H1 (cell line): ENCODE results near the gene PEX1. TPM values are rescaled to one million over a fixed set of nuclear protein-coding genes. Genes with fewer than 3 reads are reported as not detected.

Experiments used
- CTCF ChIA-PET: fragments of 300-600 bp; sonication (Branson Sonifier 250); formaldehyde crosslinking; loops from one replicate; lab custom pipeline; 2021; ENCODE audit not compliant: partially characterized antibody; lab: Charles Lee
- POLR2A ChIA-PET: fragments of 300-600 bp; sonication (Branson Sonifier 250); formaldehyde crosslinking; loops from one replicate; lab custom pipeline; 2021; ENCODE audit warnings: inconsistent platforms; ENCODE audit not compliant: partially characterized antibody; lab: Charles Lee
- DNase-seq, 2 experiments: peaks; one replicate each; pipeline versions ENCODE4 v3.0.0 to v3.0.0-alpha.2; 2010 to 2022; ENCODE audit warnings: low spot score in 2 of 2, low read depth in 1 of 2, mixed read lengths in 1 of 2
- FAIRE-seq: peaks from 2 replicates; lab custom pipeline; 2011; peaks lifted over from hg19 to GRCh38; lab: Jason Lieb, UNC
- H2AFZ ChIP-seq: 2 replicates; pipeline ENCODE4 v1.8.1; 2012; ENCODE audit warnings: low read length, inconsistent platforms
- H2AK5ac ChIP-seq: 2 replicates; pipeline ENCODE4 v1.6.1; 2013; ENCODE audit warnings: low read depth, low read length
- H2BK120ac ChIP-seq: replicated peaks from 2 replicates; pipeline ENCODE3; 2013; ENCODE audit warnings: low read depth, low read length, inconsistent platforms
- H2BK12ac ChIP-seq: 2 replicates; pipeline ENCODE4 v1.6.1; 2013; ENCODE audit warnings: low read depth, low read length
- H2BK15ac ChIP-seq: 2 replicates; pipeline ENCODE4 v1.6.1; 2013; ENCODE audit warnings: low read length
- H2BK20ac ChIP-seq: 2 replicates; pipeline ENCODE4 v1.6.1; 2013; ENCODE audit warnings: low read length
- H2BK5ac ChIP-seq: 2 replicates; pipeline ENCODE4 v1.6.1; 2013; ENCODE audit warnings: low read depth, low read length
- H3K14ac ChIP-seq: 2 replicates; pipeline ENCODE4 v1.6.1; 2013; ENCODE audit warnings: inconsistent platforms; ENCODE audit not compliant: insufficient read length
- H3K18ac ChIP-seq: 2 replicates; pipeline ENCODE4 v1.6.1; 2013; ENCODE audit warnings: low read length; ENCODE audit errors: extremely low read depth
- H3K23ac ChIP-seq: 2 replicates; pipeline ENCODE4 v1.6.1; 2013; ENCODE audit warnings: inconsistent platforms; ENCODE audit not compliant: insufficient read length
- H3K23me2 ChIP-seq: 2 replicates; pipeline ENCODE4 v1.6.1; 2013; ENCODE audit warnings: low read depth, low read length
- H3K27ac ChIP-seq: 2 replicates; pipeline ENCODE4 v1.6.1; 2011; ENCODE audit warnings: low read depth, low read length, inconsistent platforms
- H3K27me3 ChIP-seq, 4 experiments: replicated peaks in 1 of 4; 1 replicate in 1 of 4; 2 replicates in 3 of 4; pipeline versions ENCODE4 v1.6.1 to v1.8.1; 2011 to 2013; ENCODE audit warnings: low read length in 3 of 4, mild to moderate bottlenecking in 3 of 4, inconsistent platforms in 2 of 4, mixed read lengths in 2 of 4, moderate library complexity in 1 of 4; ENCODE audit not compliant: control insufficient read depth in 3 of 4, insufficient read depth in 3 of 4; ENCODE audit errors: extremely low read depth in 1 of 4
- H3K36me3 ChIP-seq, 4 experiments: 2 replicates each; pipeline versions ENCODE4 v1.6.1 to v1.8.1; 2011 to 2013; ENCODE audit warnings: mild to moderate bottlenecking in 4 of 4, low read length in 3 of 4, moderate library complexity in 2 of 4, control low read depth in 1 of 4, inconsistent platforms in 1 of 4; ENCODE audit not compliant: insufficient read depth in 4 of 4, control insufficient read depth in 2 of 4
- H3K4ac ChIP-seq: replicated peaks from 2 replicates; pipeline ENCODE3; 2013; ENCODE audit warnings: low read length, low read depth, mixed read lengths, inconsistent platforms; ENCODE audit not compliant: insufficient read length
- H3K4me1 ChIP-seq, 4 experiments: replicated peaks in 1 of 4; 1 replicate in 1 of 4; 2 replicates in 3 of 4; pipeline versions ENCODE4 v1.6.1 to v1.8.1; 2011 to 2013; ENCODE audit warnings: low read length in 3 of 4, inconsistent platforms in 2 of 4, mixed read lengths in 1 of 4; ENCODE audit not compliant: insufficient read depth in 4 of 4, control insufficient read depth in 3 of 4
- H3K4me2 ChIP-seq, 2 experiments: 2 replicates each; pipeline versions ENCODE4 v1.6.1 to v1.8.1; 2011 to 2013; ENCODE audit warnings: low read depth in 2 of 2, low read length in 2 of 2, control low read depth in 1 of 2, inconsistent platforms in 1 of 2, mild to moderate bottlenecking in 1 of 2; ENCODE audit not compliant: insufficient read depth in 1 of 2
- H3K4me3 ChIP-seq, 4 experiments: fragments of 200-600, 300-600 bp in 1 of 4; sonication (generic), shearing (Covaris generic), sonication (Bioruptor Twin) in 1 of 4; 2 replicates each; pipeline versions ENCODE4 v1.5.1 to v1.8.1; 2011 to 2016; ENCODE audit warnings: low read length in 4 of 4, low read depth in 3 of 4, control low read depth in 2 of 4, inconsistent platforms in 2 of 4, mild to moderate bottlenecking in 2 of 4, mixed read lengths in 1 of 4, moderate library complexity in 1 of 4; ENCODE audit not compliant: insufficient read depth in 2 of 4; ENCODE audit errors: extremely low read depth in 1 of 4
- H3K56ac ChIP-seq: replicated peaks from 2 replicates; pipeline ENCODE3; 2013; ENCODE audit warnings: low read depth, mild to moderate bottlenecking, mixed read lengths, low read length, inconsistent platforms; ENCODE audit not compliant: insufficient read length
- H3K79me1 ChIP-seq: 2 replicates; pipeline ENCODE4 v1.6.1; 2013; ENCODE audit warnings: low read depth, low read length, control low read depth
- H3K79me2 ChIP-seq, 2 experiments: 2 replicates each; pipeline versions ENCODE4 v1.6.1 to v1.8.1; 2012 to 2013; ENCODE audit warnings: low read length in 2 of 2, mild to moderate bottlenecking in 2 of 2, inconsistent platforms in 1 of 2; ENCODE audit not compliant: insufficient read depth in 2 of 2, control insufficient read depth in 1 of 2
- H3K9ac ChIP-seq, 4 experiments: replicated peaks in 1 of 4; 1 replicate in 1 of 4; 2 replicates in 3 of 4; pipeline versions ENCODE4 v1.6.1 to v1.8.1; 2011 to 2013; ENCODE audit warnings: low read depth in 3 of 4, low read length in 3 of 4, control low read depth in 2 of 4, mild to moderate bottlenecking in 2 of 4, moderate library complexity in 2 of 4, inconsistent platforms in 1 of 4; ENCODE audit errors: extremely low read depth in 1 of 4
- H3K9me3 ChIP-seq, 2 experiments: 2 replicates each; pipeline versions ENCODE4 v1.6.1 to v1.8.1; 2012 to 2013; ENCODE audit warnings: mild to moderate bottlenecking in 2 of 2, moderate library complexity in 2 of 2, control low read depth in 1 of 2, inconsistent platforms in 1 of 2, low read depth in 1 of 2, low read length in 1 of 2, mixed read lengths in 1 of 2; ENCODE audit not compliant: insufficient read depth in 2 of 2
- H4K20me1 ChIP-seq, 2 experiments: replicated peaks in 1 of 2; 2 replicates each; pipeline versions ENCODE3 to v1.8.1; 2011 to 2013; ENCODE audit warnings: inconsistent platforms in 2 of 2, low read length in 2 of 2, mild to moderate bottlenecking in 1 of 2; ENCODE audit not compliant: insufficient read depth in 2 of 2, control insufficient read depth in 1 of 2
- H4K5ac ChIP-seq: 2 replicates; pipeline ENCODE4 v1.6.1; 2013; ENCODE audit warnings: low read length, low read depth, mixed read lengths, inconsistent platforms; ENCODE audit not compliant: insufficient read length
- H4K8ac ChIP-seq: 2 replicates; pipeline ENCODE4 v1.8.0; 2013; ENCODE audit warnings: mild to moderate bottlenecking, moderate library complexity, low read length, inconsistent platforms; ENCODE audit not compliant: insufficient read depth; ENCODE audit errors: extremely low read depth
- H4K91ac ChIP-seq: replicated peaks from 2 replicates; pipeline ENCODE3; 2013; ENCODE audit warnings: low read length, mixed read lengths, inconsistent platforms; ENCODE audit not compliant: insufficient read length
- BACH1 ChIP-seq: IDR thresholded peaks from 2 replicates; pipeline ENCODE4 v1.6.1; 2012; ENCODE audit warnings: low read length, improper control_type of control experiment
- CREB1 ChIP-seq: IDR thresholded peaks from 2 replicates; pipeline ENCODE4 v1.6.1; 2012; ENCODE audit warnings: inconsistent platforms
- EP300 ChIP-seq, 2 experiments: IDR thresholded peaks; 1 replicate in 1 of 2; 2 replicates in 1 of 2; pipeline ENCODE4 v1.6.1; 2011 to 2012; ENCODE audit warnings: low read depth in 2 of 2, low read length in 2 of 2, mild to moderate bottlenecking in 2 of 2, borderline replicate concordance in 1 of 2, inconsistent platforms in 1 of 2, moderate library complexity in 1 of 2
- MAFK ChIP-seq: IDR thresholded peaks from 2 replicates; pipeline ENCODE4 v1.6.1; 2012; ENCODE audit warnings: low read depth, mild to moderate bottlenecking, improper control_type of control experiment, low read length
- POLR2A ChIP-seq, 2 experiments: IDR thresholded peaks; 1 replicate in 1 of 2; 2 replicates in 1 of 2; pipeline ENCODE4 v1.6.1; 2011; ENCODE audit warnings: low read depth in 2 of 2, low read length in 2 of 2, mild to moderate bottlenecking in 2 of 2; ENCODE audit errors: control extremely low read depth in 1 of 2
- RAD21 ChIP-seq, 2 experiments: IDR thresholded peaks in 1 of 2; conservative IDR thresholded peaks in 1 of 2; 2 replicates each; pipeline ENCODE4 v1.6.1; 2011; ENCODE audit warnings: low read depth in 2 of 2, low read length in 2 of 2, improper control_type of control experiment in 1 of 2, inconsistent platforms in 1 of 2, mild to moderate bottlenecking in 1 of 2, moderate library complexity in 1 of 2
- RNF2 ChIP-seq: fragments of 200-900, 300-1000 bp; sonication (generic); IDR thresholded peaks from 2 replicates; pipeline ENCODE4 v1.7.1; 2016; ENCODE audit warnings: borderline replicate concordance, low read depth, mild to moderate bottlenecking, antibody characterized with exemption, low read length; ENCODE audit not compliant: poor library complexity, severe bottlenecking; ENCODE audit errors: missing control alignments
- SIN3A ChIP-seq, 2 experiments: IDR thresholded peaks in 1 of 2; conservative IDR thresholded peaks in 1 of 2; 2 replicates each; pipeline ENCODE4 v1.6.1; 2011 to 2012; ENCODE audit warnings: low read length in 2 of 2, improper control_type of control experiment in 1 of 2, low read depth in 1 of 2, mild to moderate bottlenecking in 1 of 2
- TAF1 ChIP-seq: IDR thresholded peaks from 2 replicates; pipeline ENCODE4 v1.6.1; 2011; ENCODE audit warnings: mild to moderate bottlenecking, low read depth, low read length
- WGBS, 2 experiments: shearing (Covaris generic) in 1 of 2; methylation state at CpG; one replicate each; pipeline versions ENCODE4 v1.1.6 to v1.1.7; 2013 to 2015; ENCODE audit warnings: low lambda C conversion rate in 2 of 2, mixed read lengths in 2 of 2, inconsistent platforms in 1 of 2, low coverage in 1 of 2, missing lambda C conversion rate in 1 of 2; ENCODE audit not compliant: insufficient replicate concordance in 2 of 2, insufficient coverage in 1 of 2, insufficient read length in 1 of 2; ENCODE audit errors: extremely low coverage in 1 of 2, missing lambda C conversion rate in 1 of 2; 5-methylcytosine and 5-hydroxymethylcytosine counted together
- polyA plus RNA-seq, 7 experiments: library from polyadenylated mRNA; depleted of rRNA in 3 of 7; stranded (reverse) in 5 of 7; unstranded in 2 of 7; fragments of >200 nt in 5 of 7; fragments of 200-250 nt in 2 of 7; gene quantifications; 1 replicate in 5 of 7; 2 replicates in 1 of 7; 4 replicates in 1 of 7; pipeline versions ENCODE4 v1.2.1 to v1.2.3, GENCODE V29; 2011 to 2013; ENCODE audit warnings: missing spikeins in 2 of 7, mixed read lengths in 2 of 7
- total RNA-seq: library from RNA; stranded (reverse); fragmentation: NEBNext Ultra II Directional; extraction: Animal tissue kit (Norgen Biotek cat#: 25700); gene quantifications from 2 replicates; pipeline ENCODE4 v1.2.1, GENCODE V29; 2021
- TF ChIP-seq, protein P1 (sequence below): IDR thresholded peaks from 2 replicates; pipeline ENCODE4 v1.6.1; 2011; ENCODE audit warnings: low read depth, mild to moderate bottlenecking, low read length; ENCODE audit not compliant: insufficient read depth
- TF ChIP-seq, protein P2 (sequence below): IDR thresholded peaks from 2 replicates; pipeline ENCODE4 v1.6.1; 2012; ENCODE audit warnings: low read length, inconsistent platforms

Gene PEX1
- total and polyA plus RNA-seq, 2 of the 8 experiments (the other 6 are each of a cell fraction or from before 2014, with no cell fraction given) = 16.4 to 23.9 TPM

GRCh38 chr7:92456236-92456635 lies 72.1 kb downstream of the PEX1 start:
- Histone ChIP-seq H2BK15ac (no peak overlapping the region), H3K4me3 (no peak overlapping the region), H2AK5ac (no peak overlapping the region), H2AFZ (no peak overlapping the region), H3K56ac (no peak overlapping the region), H3K4me1 (no peaks in the 10 kb centered on the region), H2BK5ac (no peak overlapping the region), H3K79me1 (no peaks in the 10 kb centered on the region), H3K4ac (no peak overlapping the region), H3K27me3 (no peaks in the 10 kb centered on the region), H3K36me3 (peaks cover 5 to 67% (median 52%) of the 10 kb centered on the region in 4 experiments), H3K23me2 (no peaks in the 10 kb centered on the region), H3K14ac (no peak overlapping the region), H2BK20ac (no peak overlapping the region), H3K18ac (no peak overlapping the region), H2BK120ac (no peak overlapping the region), H4K91ac (no peak overlapping the region), H4K5ac (no peak overlapping the region), H3K9ac (no peak overlapping the region), H3K27ac (no peak overlapping the region), H4K8ac (no peak overlapping the region), H3K4me2 (no peak overlapping the region), H3K79me2 (peaks cover 0 to 2% of the 10 kb centered on the region in 2 experiments; a peak in 1 of 4 replicates), H2BK12ac (no peak overlapping the region), H3K9me3 (no peaks in the 10 kb centered on the region), H4K20me1 (peaks cover 2 to 5% of the 10 kb centered on the region in 2 experiments), H3K23ac (no peak overlapping the region)
- ChIA-PET POLR2A (interaction anchor here (3.4 kb wide), 1 partner anchor 8 kb away, joined by 21 read pairs; the partner anchor contains the start of gene GATAD1), CTCF (interaction anchor here (3.0 kb wide), 1 partner anchor 9 kb away, joined by 15 read pairs; the partner anchor contains the start of gene GATAD1)
- DNase-seq (no peak), FAIRE-seq (no peak)
- WGBS, 2 experiments = 89% methylated on average over 2 of the region's 2 CpGs; no CpG with 5 or more reads in 1 of the 2 experiments
- TF ChIP-seq RAD21 (IDR thresholded peaks at IDR 0.05 in 1 of 2, conservative IDR thresholded peaks at IDR 0.05 in 1 of 2; ENCODE audit: low read depth in 2 of 2, low read length in 2 of 2) (no peak), SIN3A (conservative IDR thresholded peaks at IDR 0.05 in 1 of 2, IDR thresholded peaks at IDR 0.05 in 1 of 2; ENCODE audit: low read depth in 1 of 2, low read length in 2 of 2) (no peak), MAFK (no peak), POLR2A (IDR thresholded peaks at IDR 0.05; ENCODE audit: control extremely low read depth in 1 of 2, low read depth in 2 of 2, low read length in 2 of 2) (no peak), BACH1 (no peak), CREB1 (no peak), EP300 (IDR thresholded peaks at IDR 0.05; ENCODE audit: borderline replicate concordance in 1 of 2, low read depth in 2 of 2, low read length in 2 of 2) (no peak), TAF1 (no peak), RNF2 (no peak)
- TF ChIP-seq, protein P1, sequence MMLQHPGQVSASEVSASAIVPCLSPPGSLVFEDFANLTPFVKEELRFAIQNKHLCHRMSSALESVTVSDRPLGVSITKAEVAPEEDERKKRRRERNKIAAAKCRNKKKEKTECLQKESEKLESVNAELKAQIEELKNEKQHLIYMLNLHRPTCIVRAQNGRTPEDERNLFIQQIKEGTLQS = no peak
- TF ChIP-seq, protein P2, sequence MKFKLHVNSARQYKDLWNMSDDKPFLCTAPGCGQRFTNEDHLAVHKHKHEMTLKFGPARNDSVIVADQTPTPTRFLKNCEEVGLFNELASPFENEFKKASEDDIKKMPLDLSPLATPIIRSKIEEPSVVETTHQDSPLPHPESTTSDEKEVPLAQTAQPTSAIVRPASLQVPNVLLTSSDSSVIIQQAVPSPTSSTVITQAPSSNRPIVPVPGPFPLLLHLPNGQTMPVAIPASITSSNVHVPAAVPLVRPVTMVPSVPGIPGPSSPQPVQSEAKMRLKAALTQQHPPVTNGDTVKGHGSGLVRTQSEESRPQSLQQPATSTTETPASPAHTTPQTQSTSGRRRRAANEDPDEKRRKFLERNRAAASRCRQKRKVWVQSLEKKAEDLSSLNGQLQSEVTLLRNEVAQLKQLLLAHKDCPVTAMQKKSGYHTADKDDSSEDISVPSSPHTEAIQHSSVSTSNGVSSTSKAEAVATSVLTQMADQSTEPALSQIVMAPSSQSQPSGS = no peak
